Measurements from ENCODE around the gene BTBD9.

DNA sequence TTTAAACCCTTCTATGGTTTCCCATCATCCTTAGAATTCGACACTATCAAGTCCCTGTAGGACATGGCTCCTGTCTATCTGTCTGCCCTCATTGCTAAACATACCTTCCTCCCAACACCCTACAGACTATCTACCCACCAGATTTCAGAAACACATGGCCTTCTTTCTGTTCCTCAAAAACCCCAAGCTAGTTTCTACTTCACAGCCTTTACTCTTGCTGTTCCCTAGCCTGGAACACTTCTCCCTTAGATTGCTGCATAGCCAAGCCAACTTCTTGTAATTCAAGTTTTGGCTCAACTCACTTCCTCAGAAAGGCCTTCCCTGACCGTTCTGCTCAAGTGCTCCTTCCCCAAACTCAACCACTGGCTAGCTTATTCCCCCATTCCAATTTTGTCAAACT lies 156.2 kb downstream of the BTBD9 start:
- TF ChIP-seq PHF20 (IDR thresholded peaks at IDR 0.05; ENCODE audit: partially characterized antibody) (no peak), TAF15 (IDR thresholded peaks at IDR 0.05; ENCODE audit: low read depth, low read length) (no peak), MED1 (CRISPR knock-in tag; IDR thresholded peaks at IDR 0.05; ENCODE audit: borderline replicate concordance) (no peak), NFIC (IDR thresholded peaks at IDR 0.05) (no peak)
- TF ChIP-seq, protein P1, sequence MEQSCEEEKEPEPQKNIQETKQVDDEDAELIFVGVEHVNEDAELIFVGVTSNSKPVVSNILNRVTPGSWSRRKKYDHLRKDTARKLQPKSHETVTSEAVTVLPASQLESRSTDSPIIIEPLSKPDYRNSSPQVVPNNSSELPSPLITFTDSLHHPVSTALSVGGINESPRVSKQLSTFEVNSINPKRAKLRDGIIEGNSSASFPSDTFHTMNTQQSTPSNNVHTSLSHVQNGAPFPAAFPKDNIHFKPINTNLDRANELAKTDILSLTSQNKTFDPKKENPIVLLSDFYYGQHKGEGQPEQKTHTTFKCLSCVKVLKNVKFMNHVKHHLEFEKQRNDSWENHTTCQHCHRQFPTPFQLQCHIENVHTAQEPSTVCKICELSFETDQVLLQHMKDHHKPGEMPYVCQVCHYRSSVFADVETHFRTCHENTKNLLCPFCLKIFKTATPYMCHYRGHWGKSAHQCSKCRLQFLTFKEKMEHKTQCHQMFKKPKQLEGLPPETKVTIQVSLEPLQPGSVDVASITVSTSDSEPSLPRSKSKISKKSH (CRISPR knock-in tag; IDR thresholded peaks at IDR 0.05), result no peak
- TF ChIP-seq, protein P2, sequence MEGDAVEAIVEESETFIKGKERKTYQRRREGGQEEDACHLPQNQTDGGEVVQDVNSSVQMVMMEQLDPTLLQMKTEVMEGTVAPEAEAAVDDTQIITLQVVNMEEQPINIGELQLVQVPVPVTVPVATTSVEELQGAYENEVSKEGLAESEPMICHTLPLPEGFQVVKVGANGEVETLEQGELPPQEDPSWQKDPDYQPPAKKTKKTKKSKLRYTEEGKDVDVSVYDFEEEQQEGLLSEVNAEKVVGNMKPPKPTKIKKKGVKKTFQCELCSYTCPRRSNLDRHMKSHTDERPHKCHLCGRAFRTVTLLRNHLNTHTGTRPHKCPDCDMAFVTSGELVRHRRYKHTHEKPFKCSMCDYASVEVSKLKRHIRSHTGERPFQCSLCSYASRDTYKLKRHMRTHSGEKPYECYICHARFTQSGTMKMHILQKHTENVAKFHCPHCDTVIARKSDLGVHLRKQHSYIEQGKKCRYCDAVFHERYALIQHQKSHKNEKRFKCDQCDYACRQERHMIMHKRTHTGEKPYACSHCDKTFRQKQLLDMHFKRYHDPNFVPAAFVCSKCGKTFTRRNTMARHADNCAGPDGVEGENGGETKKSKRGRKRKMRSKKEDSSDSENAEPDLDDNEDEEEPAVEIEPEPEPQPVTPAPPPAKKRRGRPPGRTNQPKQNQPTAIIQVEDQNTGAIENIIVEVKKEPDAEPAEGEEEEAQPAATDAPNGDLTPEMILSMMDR (IDR thresholded peaks at IDR 0.05 in 2 of 3, conservative IDR thresholded peaks at IDR 0.05 in 1 of 3; ENCODE audit: insufficient read depth in 2 of 3, low read depth in 1 of 3, low read length in 3 of 3), result no peak
